Astrocyte (in vitro differentiated cells and primary cell): Measurements from ENCODE around the gene AK8.

Source experiments
- EZH2 ChIP-seq: IDR thresholded peaks from 2 replicates; pipeline ENCODE4 v1.6.1; 2012; ENCODE audit warnings: mild to moderate bottlenecking, low read length, inconsistent platforms; ENCODE audit not compliant: insufficient read depth
- TF ChIP-seq, protein P1 (sequence below): IDR thresholded peaks from 2 replicates; pipeline ENCODE4 v1.5.1; 2011; ENCODE audit warnings: low read depth, mild to moderate bottlenecking, inconsistent platforms, low read length, moderate library complexity; ENCODE audit not compliant: insufficient read depth

DNA sequence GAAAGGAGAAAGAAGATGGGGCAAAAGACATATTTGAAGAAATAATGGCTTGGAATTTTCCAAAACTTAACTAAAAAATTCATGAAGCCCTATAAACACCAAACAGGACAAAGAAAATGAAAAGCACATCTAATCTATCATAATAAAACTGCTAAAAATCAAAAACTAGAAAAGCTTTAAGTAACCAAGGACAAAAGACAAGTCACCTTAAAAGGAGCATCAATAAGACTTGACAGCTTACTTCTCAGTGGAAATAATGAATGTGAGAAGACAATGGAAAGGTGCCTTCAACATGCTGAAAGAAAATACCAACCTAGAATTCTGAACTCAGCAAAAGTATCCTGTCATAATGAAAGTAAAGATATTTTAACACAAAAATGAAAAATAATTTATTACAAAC is 180.9 kb downstream of the AK8 start:
- TF ChIP-seq, protein P1, sequence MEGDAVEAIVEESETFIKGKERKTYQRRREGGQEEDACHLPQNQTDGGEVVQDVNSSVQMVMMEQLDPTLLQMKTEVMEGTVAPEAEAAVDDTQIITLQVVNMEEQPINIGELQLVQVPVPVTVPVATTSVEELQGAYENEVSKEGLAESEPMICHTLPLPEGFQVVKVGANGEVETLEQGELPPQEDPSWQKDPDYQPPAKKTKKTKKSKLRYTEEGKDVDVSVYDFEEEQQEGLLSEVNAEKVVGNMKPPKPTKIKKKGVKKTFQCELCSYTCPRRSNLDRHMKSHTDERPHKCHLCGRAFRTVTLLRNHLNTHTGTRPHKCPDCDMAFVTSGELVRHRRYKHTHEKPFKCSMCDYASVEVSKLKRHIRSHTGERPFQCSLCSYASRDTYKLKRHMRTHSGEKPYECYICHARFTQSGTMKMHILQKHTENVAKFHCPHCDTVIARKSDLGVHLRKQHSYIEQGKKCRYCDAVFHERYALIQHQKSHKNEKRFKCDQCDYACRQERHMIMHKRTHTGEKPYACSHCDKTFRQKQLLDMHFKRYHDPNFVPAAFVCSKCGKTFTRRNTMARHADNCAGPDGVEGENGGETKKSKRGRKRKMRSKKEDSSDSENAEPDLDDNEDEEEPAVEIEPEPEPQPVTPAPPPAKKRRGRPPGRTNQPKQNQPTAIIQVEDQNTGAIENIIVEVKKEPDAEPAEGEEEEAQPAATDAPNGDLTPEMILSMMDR = no peak
- TF ChIP-seq EZH2 = no peak
